Common myeloid progenitor, CD34-positive (primary cell): ENCODE data around the gene FOXM1.

Source experiments
- CTCF ChIA-PET: fragments of 350-600 bp; sonication (Branson Sonifier 250); formaldehyde crosslinking; loops from one replicate; lab custom pipeline; 2021; ENCODE audit warnings: antibody characterized with exemption; lab: Charles Lee
- POLR2A ChIA-PET: fragments of 350-600 bp; sonication (Branson Sonifier 250); formaldehyde crosslinking; loops from one replicate; lab custom pipeline; 2021; ENCODE audit warnings: antibody characterized with exemption; lab: Charles Lee
- DNase-seq, 3 donors: peaks; one replicate each; pipeline versions ENCODE4 v3.0.0 to v3.0.0-alpha.2; 2013
- H3K27ac ChIP-seq, 2 experiments: 1 replicate in 1 of 2; 2 replicates in 1 of 2; pipeline ENCODE4 v1.7.0; 2013; ENCODE audit warnings: inconsistent platforms in 2 of 2, low read length in 2 of 2, mild to moderate bottlenecking in 2 of 2, low read depth in 1 of 2, moderate library complexity in 1 of 2; ENCODE audit not compliant: severe bottlenecking in 2 of 2, insufficient read depth in 1 of 2, poor library complexity in 1 of 2
- H3K27me3 ChIP-seq, 5 experiments: replicated peaks in 2 of 5; 1 replicate in 3 of 5; 2 replicates in 2 of 5; pipeline versions ENCODE4 v1.6.1 to v1.7.0; 2013; ENCODE audit warnings: low read length in 4 of 5, mild to moderate bottlenecking in 2 of 5, moderate library complexity in 2 of 5, inconsistent platforms in 1 of 5; ENCODE audit not compliant: insufficient read depth in 5 of 5, control insufficient read depth in 4 of 5
- H3K36me3 ChIP-seq, 4 experiments: 1 replicate in 2 of 4; 2 replicates in 2 of 4; pipeline versions ENCODE4 v1.6.1 to v1.7.0; 2013; ENCODE audit warnings: low read length in 3 of 4, control low read depth in 1 of 4, mild to moderate bottlenecking in 1 of 4; ENCODE audit not compliant: control insufficient read depth in 4 of 4, insufficient read depth in 4 of 4
- H3K4me1 ChIP-seq, 4 experiments: 1 replicate in 3 of 4; 2 replicates in 1 of 4; pipeline versions ENCODE4 v1.6.1 to v1.7.1; 2013; ENCODE audit warnings: low read length in 3 of 4, mild to moderate bottlenecking in 3 of 4, control low read depth in 1 of 4, inconsistent platforms in 1 of 4, moderate library complexity in 1 of 4; ENCODE audit not compliant: control insufficient read depth in 4 of 4, insufficient read depth in 4 of 4; ENCODE audit errors: control extremely low read depth in 1 of 4
- H3K4me3 ChIP-seq, 7 experiments: 1 replicate in 4 of 7; 2 replicates in 3 of 7; pipeline versions ENCODE4 v1.5.1 to v1.7.0; 2013; ENCODE audit warnings: mild to moderate bottlenecking in 7 of 7, low read length in 6 of 7, moderate library complexity in 6 of 7, inconsistent platforms in 2 of 7, low read depth in 2 of 7, control low read depth in 1 of 7; ENCODE audit not compliant: insufficient read depth in 4 of 7, control insufficient read depth in 1 of 7; ENCODE audit errors: extremely low read depth in 1 of 7
- H3K9me3 ChIP-seq, 5 experiments: 1 replicate in 4 of 5; 2 replicates in 1 of 5; pipeline versions ENCODE4 v1.6.1 to v1.7.1; 2013; ENCODE audit warnings: low read length in 4 of 5, mild to moderate bottlenecking in 2 of 5, inconsistent platforms in 1 of 5, low read depth in 1 of 5, moderate library complexity in 1 of 5; ENCODE audit not compliant: control insufficient read depth in 4 of 5, insufficient read depth in 2 of 5; ENCODE audit errors: control extremely low read depth in 1 of 5
- WGBS: methylation state at CpG from one replicate; pipeline ENCODE4 v1.1.5; 2013; ENCODE audit not compliant: insufficient coverage; 5-methylcytosine and 5-hydroxymethylcytosine counted together

FOXM1 gene

GRCh38 chr12:2824541-2824940 is 52.4 kb downstream of the FOXM1 start:
- Histone ChIP-seq H3K27ac (no peak overlapping the region), H3K36me3 (peaks cover 11 to 97% (median 79%) of the 10 kb centered on the region in 4 experiments), H3K4me1 (no peaks in the 10 kb centered on the region), H3K9me3 (no peaks in the 10 kb centered on the region), H3K4me3 (no peak overlapping the region), H3K27me3 (no peaks in the 10 kb centered on the region)
- no peak for DNase-seq
- WGBS, result 100% methylated on average over 6 of the region's 6 CpGs
- CTCF ChIA-PET, result interaction anchor here (1.0 to 2.7 kb wide), 2 partner anchors 9 to 12 kb away, joined by 3 to 14 read pairs; partner anchors contain the start of gene ITFG2
- POLR2A ChIA-PET, result no interaction called here

- H3K27me3 ChIP-seq, result no peaks in the 10 kb centered on the region
Measured at GRCh38 chr12:2823483-2823882, 53.5 kb downstream of the FOXM1 start.

GRCh38 chr12:2820432-2820831 is 56.5 kb downstream of the FOXM1 start:
- Histone ChIP-seq H3K27ac (no peak overlapping the region), H3K4me3 (no peak overlapping the region), H3K36me3 (peaks cover 9 to 84% (median 76%) of the 10 kb centered on the region in 4 experiments), H3K4me1 (no peaks in the 10 kb centered on the region), H3K27me3 (no peaks in the 10 kb centered on the region), H3K9me3 (no peaks in the 10 kb centered on the region)
- WGBS, result 93% methylated on average over 3 of the region's 9 CpGs
- ChIA-PET POLR2A (no interaction called here), CTCF (no interaction called here)
- no peak for DNase-seq

More at GRCh38 chr12:2823483-2823882, 53.5 kb downstream of the FOXM1 start:
- no peak overlapping the region for H3K27ac ChIP-seq
- H3K9me3 ChIP-seq, result no peaks in the 10 kb centered on the region
- ChIA-PET POLR2A (no interaction called here), CTCF (interaction anchor here (1.3 to 2.7 kb wide), 2 partner anchors 8 to 14 kb away, joined by 3 to 14 read pairs; no protein-coding TSS in a partner anchor)
- H3K36me3 ChIP-seq, result peaks cover 11 to 97% (median 80%) of the 10 kb centered on the region in 4 experiments
- H3K4me1 ChIP-seq, result no peaks in the 10 kb centered on the region
- DNase-seq, result no peak
- 100% methylated on average over 5 of the region's 7 CpGs for WGBS
- H3K4me3 ChIP-seq, result no peak overlapping the region

GRCh38 chr12:2819810-2820209 is 57.2 kb downstream of the FOXM1 start:
- no peak for DNase-seq
- peaks cover 0 to 3% (median 1%) of the 10 kb centered on the region in 4 experiments for H3K4me1 ChIP-seq
- ChIA-PET CTCF (no interaction called here), POLR2A (interaction anchor here (0.6 kb wide), 1 partner anchor 98 kb away, joined by 3 read pairs; no protein-coding TSS in a partner anchor)
- H3K27me3 ChIP-seq, result no peaks in the 10 kb centered on the region
- 100% methylated on average over 15 of the region's 15 CpGs for WGBS
- no peaks in the 10 kb centered on the region for H3K9me3 ChIP-seq
- H3K36me3 ChIP-seq, result peaks cover 9 to 81% (median 71%) of the 10 kb centered on the region in 4 experiments
- H3K4me3 ChIP-seq, result no peak overlapping the region
- H3K27ac ChIP-seq, result no peak overlapping the region

- Histone ChIP-seq H3K4me3 (peak overlapping the region; percentile 75 to 95 (median 88)), H3K27me3 (no peaks in the 10 kb centered on the region), H3K27ac (peak overlapping the region; percentile 81 to 88), H3K4me1 (peaks cover 9 to 25% (median 16%) of the 10 kb centered on the region in 4 experiments), H3K9me3 (no peaks in the 10 kb centered on the region), H3K36me3 (peaks cover 6 to 29% (median 17%) of the 10 kb centered on the region in 4 experiments)
- peak; percentile 71 to 88 (median 82) for DNase-seq
- ChIA-PET CTCF (interaction anchor here (0.9 to 3.8 kb wide), 12 partner anchors 9 to 131 kb away, joined by 3 to 25 read pairs (median 4); no protein-coding TSS in a partner anchor), POLR2A (interaction anchor here (0.6 to 1.1 kb wide), 2 partner anchors 17 to 245 kb away, joined by 3 read pairs; no protein-coding TSS in a partner anchor)
- WGBS, result 33% methylated on average over 3 of the region's 10 CpGs
Measured at GRCh38 chr12:2813214-2814185, 63.5 kb downstream of the FOXM1 start.

GRCh38 chr12:2812290-2813213 is 64.4 kb downstream of the FOXM1 start, which contains the start of gene ITFG2:
TSS of gene ITFG2 (plus strand) at chr12:2812668. CDS start at chr12:2812761, 93 bp downstream.
- ChIA-PET POLR2A (interaction anchor here (0.6 to 1.1 kb wide), 3 partner anchors 16 to 244 kb away, joined by 3 read pairs; no protein-coding TSS in a partner anchor), CTCF (interaction anchor here (0.8 to 3.8 kb wide), 11 partner anchors 8 to 130 kb away, joined by 3 to 25 read pairs (median 4); no protein-coding TSS in a partner anchor)
- H3K27me3 ChIP-seq, result no peaks in the 10 kb centered on the region
- H3K9me3 ChIP-seq, result no peaks in the 10 kb centered on the region
- peak within 1 kb of the TSS; percentile 81 to 88 for H3K27ac ChIP-seq
- H3K4me1 ChIP-seq, result peaks cover 9 to 25% (median 16%) of the 10 kb centered on the region in 4 experiments
- H3K4me3 ChIP-seq, result peak within 1 kb of the TSS; percentile 75 to 95 (median 88)
- DNase-seq, result peak; percentile 97 to 99 (median 99)
- peaks cover 2 to 24% (median 8%) of the 10 kb centered on the region in 4 experiments for H3K36me3 ChIP-seq
- WGBS, result 0% methylated on average over 35 of the region's 48 CpGs
